Measurements from ENCODE around the gene ZNF679. TPM values are rescaled to one million over a fixed set of nuclear protein-coding genes. Genes with fewer than 3 reads are reported as not detected.
"Not testable (repeated sequence)": the region's sequence is repeated elsewhere in the genome, so short reads cannot be mapped to it uniquely, and the experiment has no call there.

ZNF679 gene
- total RNA-seq, 1 donor from 2014 or later: not detected

GRCh38 chr7:64206903-64207302 lies 21.4 kb upstream of the ZNF679 start, which contains the start of gene ZNF735:
Gene ZNF735, plus strand, starts transcription at chr7:64207203. Its CDS starts 0 bp downstream, at chr7:64207203.
- Mint-ChIP-seq H3K4me3 (ENCODE audit: unreplicated experiment) (no peak within 1 kb of the TSS), H3K9me3 (ENCODE audit: low read depth) (peaks cover 55% of the 10 kb centered on the region), H3K36me3 (ENCODE audit: low read depth) (no peaks in the 10 kb centered on the region), H3K27me3 (ENCODE audit: low read depth) (no peaks in the 10 kb centered on the region), H3K4me1 (ENCODE audit: low read depth) (no peaks in the 10 kb centered on the region), H3K27ac (ENCODE audit: unreplicated experiment) (no peak within 1 kb of the TSS)
- TF ChIP-seq, protein P1, sequence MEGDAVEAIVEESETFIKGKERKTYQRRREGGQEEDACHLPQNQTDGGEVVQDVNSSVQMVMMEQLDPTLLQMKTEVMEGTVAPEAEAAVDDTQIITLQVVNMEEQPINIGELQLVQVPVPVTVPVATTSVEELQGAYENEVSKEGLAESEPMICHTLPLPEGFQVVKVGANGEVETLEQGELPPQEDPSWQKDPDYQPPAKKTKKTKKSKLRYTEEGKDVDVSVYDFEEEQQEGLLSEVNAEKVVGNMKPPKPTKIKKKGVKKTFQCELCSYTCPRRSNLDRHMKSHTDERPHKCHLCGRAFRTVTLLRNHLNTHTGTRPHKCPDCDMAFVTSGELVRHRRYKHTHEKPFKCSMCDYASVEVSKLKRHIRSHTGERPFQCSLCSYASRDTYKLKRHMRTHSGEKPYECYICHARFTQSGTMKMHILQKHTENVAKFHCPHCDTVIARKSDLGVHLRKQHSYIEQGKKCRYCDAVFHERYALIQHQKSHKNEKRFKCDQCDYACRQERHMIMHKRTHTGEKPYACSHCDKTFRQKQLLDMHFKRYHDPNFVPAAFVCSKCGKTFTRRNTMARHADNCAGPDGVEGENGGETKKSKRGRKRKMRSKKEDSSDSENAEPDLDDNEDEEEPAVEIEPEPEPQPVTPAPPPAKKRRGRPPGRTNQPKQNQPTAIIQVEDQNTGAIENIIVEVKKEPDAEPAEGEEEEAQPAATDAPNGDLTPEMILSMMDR (IDR thresholded peaks at IDR 0.05): no peak
- DNase-seq (ENCODE audit: low spot score): no peak

DNA sequence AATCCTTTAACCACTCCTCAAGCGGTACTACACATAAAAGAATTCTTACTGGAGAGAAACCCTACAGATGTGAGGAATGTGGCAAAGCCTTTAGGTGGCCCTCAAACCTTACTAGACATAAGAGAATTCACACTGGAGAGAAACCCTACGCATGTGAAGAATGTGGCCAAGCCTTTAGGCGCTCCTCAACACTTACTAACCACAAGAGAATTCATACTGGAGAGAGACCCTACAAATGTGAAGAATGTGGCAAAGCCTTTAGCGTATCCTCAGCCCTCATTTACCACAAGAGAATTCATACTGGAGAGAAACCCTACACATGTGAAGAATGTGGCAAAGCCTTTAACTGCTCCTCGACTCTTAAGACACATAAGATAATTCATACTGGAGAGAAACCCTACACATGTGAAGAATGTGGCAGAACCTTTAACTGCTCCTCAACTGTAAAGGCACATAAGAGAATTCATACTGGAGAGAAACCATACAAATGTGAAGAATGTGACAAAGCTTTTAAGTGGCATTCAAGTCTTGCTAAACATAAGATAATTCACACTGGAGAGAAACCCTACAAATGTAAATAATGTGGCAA lies 8.5 kb upstream of the ZNF679 start:
- peaks cover 66% of the 10 kb centered on the region for H3K9me3 Mint-ChIP-seq (ENCODE audit: low read depth)
- not testable (repeated sequence) for H3K4me3 Mint-ChIP-seq (ENCODE audit: unreplicated experiment); H3K27me3 Mint-ChIP-seq (ENCODE audit: low read depth)

DNA sequence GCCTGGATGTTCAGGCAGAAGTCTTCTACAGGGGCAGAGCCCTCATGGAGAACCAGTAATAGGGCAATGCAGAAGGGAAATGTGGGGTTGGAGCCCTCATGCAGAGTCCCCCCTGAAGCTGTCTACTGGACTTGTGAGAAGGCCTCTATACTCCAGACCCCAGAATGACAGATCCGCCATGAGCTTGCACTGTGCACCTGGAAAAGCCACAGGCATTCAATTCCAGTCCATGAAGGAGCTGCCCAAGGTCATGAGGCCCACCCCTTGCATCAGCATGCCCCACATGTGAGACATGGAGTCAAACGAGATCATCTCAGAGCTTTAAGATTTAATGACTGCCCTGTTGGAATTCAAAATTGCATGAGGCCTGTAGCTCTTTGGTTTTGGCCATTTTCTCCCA lies 4.9 kb upstream of the ZNF679 start:
- Mint-ChIP-seq H3K4me1 (ENCODE audit: low read depth) (no peaks in the 10 kb centered on the region), H3K4me3 (ENCODE audit: unreplicated experiment) (no peak overlapping the region), H3K27me3 (ENCODE audit: low read depth) (no peaks in the 10 kb centered on the region), H3K27ac (ENCODE audit: unreplicated experiment) (no peak overlapping the region), H3K9me3 (ENCODE audit: low read depth) (peaks cover 76% of the 10 kb centered on the region), H3K36me3 (ENCODE audit: low read depth) (peaks cover 5% of the 10 kb centered on the region)
- TF ChIP-seq, protein P1 (IDR thresholded peaks at IDR 0.05): no peak
- DNase-seq (ENCODE audit: low spot score): no peak

More for the DNA sequence above, 8.5 kb upstream of the ZNF679 start:
- H3K4me1 Mint-ChIP-seq (ENCODE audit: low read depth); DNase-seq (ENCODE audit: low spot score); H3K27ac Mint-ChIP-seq (ENCODE audit: unreplicated experiment); H3K36me3 Mint-ChIP-seq (ENCODE audit: low read depth): not testable (repeated sequence)

GRCh38 chr7:64266341-64266919 lies 38.2 kb downstream of the ZNF679 start:
- Mint-ChIP-seq H3K9me3 (ENCODE audit: low read depth) (peaks cover 51% of the 10 kb centered on the region), H3K4me3 (ENCODE audit: unreplicated experiment) (no peak overlapping the region), H3K27me3 (ENCODE audit: low read depth) (no peaks in the 10 kb centered on the region), H3K4me1 (ENCODE audit: low read depth) (no peaks in the 10 kb centered on the region), H3K36me3 (ENCODE audit: low read depth) (no peaks in the 10 kb centered on the region), H3K27ac (ENCODE audit: unreplicated experiment) (no peak overlapping the region)
- DNase-seq (ENCODE audit: low spot score): no peak
- TF ChIP-seq, protein P1 (IDR thresholded peaks at IDR 0.05): no peak

DNA sequence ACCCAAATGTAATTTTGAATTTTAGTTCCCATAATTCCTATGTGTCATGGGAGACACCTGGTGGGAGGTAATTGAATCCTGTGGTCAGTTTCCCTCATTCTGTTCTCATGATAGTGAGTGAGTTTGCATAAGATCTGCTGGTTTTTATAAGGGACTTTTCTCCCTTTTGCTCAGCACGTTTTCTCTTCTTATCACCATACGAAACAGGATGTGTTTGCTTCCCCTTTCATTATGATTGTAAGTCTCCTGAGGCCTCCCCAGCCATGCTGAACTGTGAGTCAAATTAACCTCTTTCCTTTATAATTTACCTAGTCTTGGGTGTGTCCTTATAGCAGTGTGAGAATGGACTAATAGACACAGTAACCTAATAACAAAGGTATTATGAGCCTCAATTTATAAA lies 49.4 kb downstream of the ZNF679 start:
- Mint-ChIP-seq H3K9me3 (ENCODE audit: low read depth) (peaks cover 52% of the 10 kb centered on the region), H3K4me1 (ENCODE audit: low read depth) (no peaks in the 10 kb centered on the region), H3K36me3 (ENCODE audit: low read depth) (no peaks in the 10 kb centered on the region), H3K27me3 (ENCODE audit: low read depth) (no peaks in the 10 kb centered on the region), H3K27ac (ENCODE audit: unreplicated experiment) (no peak overlapping the region), H3K4me3 (ENCODE audit: unreplicated experiment) (no peak overlapping the region)
- TF ChIP-seq, protein P1 (IDR thresholded peaks at IDR 0.05): no peak
- no peak for DNase-seq (ENCODE audit: low spot score)
